GM18511 (cell line): ENCODE results near the gene GRIA4.
"Not testable (repeated sequence)": the region's sequence is repeated elsewhere in the genome, so short reads cannot be mapped to it uniquely, and the experiment has no call there.

Experiments
- ATAC-seq: cut with Tn5 transposase; IDR thresholded peaks from one replicate; pipeline ENCODE4 v1.9.1; 2021; ENCODE audit warnings: mild to moderate bottlenecking, moderate library complexity; ENCODE audit not compliant: unreplicated experiment

GRIA4 gene

DNA sequence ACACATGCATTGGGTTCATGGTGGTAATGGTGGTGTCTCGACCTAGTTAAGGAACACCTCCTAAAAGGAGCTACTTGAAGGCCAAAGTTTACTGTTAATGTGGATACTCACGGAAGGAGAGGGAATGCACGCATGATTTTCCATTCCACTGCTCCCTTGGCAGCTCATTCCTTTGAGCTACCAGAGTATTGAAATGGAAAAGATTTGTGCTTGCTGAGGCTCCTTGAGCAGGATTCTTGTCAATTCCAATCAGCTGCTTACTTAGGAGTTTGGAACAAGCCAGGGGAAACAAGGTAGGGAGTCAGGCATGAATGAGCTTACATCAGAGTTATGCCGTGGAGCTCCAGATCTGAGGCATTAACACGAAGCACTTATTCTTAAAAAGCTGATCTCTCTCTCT, 108.8 kb downstream of the GRIA4 start:
- no peak for ATAC-seq

DNA sequence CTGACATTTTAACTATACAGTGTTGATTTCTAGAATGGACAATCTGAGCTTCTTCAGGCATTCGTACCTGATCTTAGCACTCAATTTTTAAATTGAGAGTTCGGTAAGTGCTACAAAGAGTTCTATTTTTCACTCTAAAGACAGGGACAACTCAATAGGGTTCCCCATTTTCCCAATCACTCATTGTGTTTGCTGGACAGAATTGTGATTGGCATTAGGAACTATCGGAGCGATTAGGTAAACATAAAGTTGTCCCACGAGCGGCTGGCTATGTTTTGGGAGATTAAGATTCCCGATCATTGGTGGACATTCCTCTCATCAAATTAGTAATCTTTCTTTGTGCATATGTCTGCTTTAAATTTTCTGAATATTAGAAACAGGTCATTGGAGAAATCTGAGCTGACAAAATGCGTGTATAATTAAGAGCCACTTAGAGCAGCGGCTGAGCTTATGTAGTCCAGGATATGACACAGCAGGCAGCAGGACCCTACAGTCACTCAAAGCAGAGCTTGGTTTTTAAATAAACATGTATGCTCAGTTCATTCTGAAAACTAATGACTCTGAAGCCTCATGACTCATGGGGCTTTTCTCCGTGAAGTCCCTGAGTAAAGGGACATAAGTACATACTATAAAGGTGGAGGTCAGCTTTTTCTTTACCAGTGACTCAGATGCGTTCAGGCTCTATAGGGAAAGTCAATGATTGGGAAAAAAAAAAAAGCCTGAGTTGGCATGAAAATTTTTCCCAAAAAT, 109.4 kb downstream of the GRIA4 start:
- peak; percentile 96 for ATAC-seq

DNA sequence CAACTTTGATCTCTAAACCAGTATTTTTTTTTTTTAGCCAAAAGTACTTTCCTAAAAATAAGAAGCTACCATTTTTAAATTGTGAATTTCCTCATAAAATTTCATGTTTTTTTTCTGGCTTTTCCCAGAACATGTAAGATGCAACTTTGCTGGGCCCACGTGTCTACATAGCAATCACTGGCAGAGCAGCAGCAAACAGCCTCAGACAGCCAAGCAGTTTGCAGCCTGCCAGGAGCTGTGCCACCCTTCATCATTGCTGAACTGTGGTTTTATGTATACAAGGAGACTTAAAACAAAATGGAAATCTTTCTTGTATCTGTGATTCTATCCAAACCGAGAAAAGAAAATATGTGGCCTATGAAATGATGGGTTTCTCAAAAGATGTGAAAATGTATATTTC, 110.2 kb downstream of the GRIA4 start:
- ATAC-seq, result no peak

DNA sequence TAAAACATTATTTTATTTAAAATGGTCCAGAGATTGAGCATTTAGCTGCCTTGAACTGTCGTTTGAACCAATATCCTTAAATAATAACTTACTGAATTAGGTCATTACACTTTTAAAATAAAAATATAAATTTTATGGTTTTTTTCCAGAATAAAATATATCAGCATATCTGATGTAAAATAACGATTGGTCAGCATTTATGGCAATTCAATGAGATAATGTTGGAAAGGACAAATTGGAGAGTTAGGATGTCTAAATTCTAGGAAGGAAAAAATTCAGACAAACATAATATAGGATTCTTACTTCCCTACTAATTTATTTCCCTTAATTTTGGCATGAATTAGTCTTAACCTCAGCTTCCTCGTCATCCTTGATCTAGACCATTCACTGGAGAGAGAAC, 113.4 kb downstream of the GRIA4 start:
- no peak for ATAC-seq

DNA sequence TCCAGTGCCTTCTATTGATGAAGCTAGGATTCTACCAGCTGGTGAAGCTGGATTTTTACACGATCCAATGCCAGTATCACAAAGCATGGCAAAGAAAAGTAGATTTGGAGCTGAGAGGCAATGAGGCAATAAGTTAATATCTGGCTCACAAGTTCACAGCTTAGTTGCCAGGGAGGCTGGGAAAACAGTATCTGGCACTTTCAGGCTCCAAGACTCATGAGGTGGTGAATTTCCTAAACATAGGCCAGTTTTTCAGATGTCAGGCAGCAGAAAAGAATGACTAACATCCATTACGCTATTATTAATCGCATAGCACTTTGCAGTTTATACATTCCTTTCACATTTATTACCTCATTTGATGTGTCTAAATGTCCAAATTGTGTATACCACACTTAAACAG, 122.7 kb downstream of the GRIA4 start:
- no peak for ATAC-seq

DNA sequence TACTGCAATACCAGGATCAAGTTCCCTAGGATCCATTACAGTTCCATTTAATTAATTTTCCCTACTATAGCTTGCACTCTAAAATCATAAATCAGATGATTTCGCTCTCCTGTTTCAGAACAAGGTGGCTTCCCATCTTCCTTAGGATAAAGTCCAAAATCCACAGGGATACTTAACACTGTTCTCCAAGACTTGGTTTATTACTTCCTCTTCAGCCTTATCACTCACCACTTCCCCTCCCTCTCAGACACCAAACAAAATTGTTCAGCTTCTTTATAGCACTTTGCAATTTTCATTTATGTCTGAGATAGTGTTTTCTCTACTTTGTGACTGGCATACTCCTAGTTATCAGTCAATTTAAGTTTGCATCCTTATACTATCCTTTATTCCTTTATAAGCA, 124.6 kb downstream of the GRIA4 start:
- ATAC-seq, result no peak

DNA sequence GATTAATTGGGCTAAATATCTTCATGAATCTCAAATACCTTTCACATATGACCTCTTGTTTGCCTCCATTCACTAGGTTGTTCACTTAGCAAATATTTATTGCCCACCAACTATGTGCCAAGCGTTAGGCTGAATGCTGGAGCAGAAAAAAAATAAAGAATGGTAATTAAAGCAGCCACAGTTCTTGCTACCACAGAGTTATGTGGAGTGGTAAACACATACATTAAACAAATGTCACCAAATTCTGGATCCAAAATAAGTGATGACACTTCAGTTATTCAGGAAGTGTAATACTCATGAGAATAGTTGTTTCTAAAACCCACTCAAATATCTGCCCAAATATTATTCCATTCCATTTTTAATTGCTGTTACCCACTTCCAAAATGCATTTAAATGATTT, 128.4 kb downstream of the GRIA4 start:
- no peak for ATAC-seq

DNA sequence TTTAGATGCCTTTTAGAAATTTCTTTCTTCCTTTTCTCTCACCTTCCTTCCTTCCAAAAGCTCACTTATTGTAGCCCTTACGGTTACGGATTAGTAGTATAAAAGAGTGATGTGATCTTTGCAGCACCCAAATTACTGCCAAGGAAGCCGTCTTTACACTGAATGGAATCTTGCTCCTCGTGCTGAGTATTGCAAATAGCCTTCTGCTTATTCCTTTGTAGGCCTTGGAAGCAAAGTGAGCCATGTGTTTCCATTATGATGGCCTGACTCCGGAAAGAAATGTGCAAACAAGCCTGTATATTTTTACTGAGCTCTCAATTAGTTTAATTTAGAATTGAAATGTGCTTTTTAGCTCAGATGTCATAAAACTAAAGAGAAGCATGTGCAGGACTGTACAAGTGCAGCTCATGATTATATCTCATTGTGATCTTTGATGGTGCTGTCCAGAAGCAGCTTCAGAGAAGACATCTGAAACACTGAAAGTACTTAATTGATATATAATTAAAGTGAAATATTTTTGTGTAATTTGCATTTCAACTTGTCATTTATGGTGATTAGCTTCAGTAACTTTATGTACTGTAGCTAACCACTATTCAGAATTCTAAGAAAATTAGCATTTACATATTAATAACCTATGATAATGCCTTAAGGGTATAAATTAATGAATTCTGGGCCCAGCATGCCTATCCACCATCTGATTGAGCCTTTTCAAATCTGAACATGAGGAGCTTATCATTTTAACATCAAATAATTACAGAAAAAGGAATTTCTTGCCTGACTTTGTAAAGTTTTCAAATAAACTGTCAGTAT, 129.3 kb downstream of the GRIA4 start:
- no peak for ATAC-seq

DNA sequence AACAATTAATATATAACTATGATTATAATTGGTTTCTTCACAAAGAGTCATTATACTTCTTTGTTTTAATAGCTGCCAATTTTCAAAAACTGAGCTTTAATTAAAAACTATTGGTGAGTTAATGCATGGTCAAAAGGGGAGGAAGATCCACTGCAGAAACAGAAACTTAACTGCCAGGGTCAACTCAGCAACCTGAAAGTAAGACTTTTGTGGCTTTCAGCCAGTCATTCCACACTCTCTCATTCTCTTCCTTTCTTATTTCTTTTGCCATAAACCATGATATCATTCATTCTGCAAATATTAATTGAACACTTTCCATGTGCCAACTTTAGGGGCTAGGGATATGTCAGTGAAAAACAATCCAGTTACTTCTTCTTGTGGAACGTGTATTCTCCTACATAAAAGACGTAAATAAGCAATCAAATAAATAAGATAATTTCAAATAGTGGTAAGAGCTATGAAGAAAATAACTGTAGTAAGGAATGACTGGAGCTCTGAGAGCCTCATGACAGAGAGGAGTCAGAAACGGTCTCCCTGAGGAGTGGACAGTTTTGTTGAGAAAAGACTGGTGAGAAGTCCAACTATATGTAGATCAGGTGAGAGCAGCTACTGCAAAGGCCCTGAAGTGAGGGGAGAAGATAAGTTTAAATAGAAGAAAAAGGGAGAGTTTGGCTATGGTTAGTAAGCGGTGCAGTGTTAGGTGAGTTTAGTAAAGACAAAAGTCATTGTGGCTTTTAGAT, 130.5 kb downstream of the GRIA4 start:
- peak; percentile 94 for ATAC-seq

DNA sequence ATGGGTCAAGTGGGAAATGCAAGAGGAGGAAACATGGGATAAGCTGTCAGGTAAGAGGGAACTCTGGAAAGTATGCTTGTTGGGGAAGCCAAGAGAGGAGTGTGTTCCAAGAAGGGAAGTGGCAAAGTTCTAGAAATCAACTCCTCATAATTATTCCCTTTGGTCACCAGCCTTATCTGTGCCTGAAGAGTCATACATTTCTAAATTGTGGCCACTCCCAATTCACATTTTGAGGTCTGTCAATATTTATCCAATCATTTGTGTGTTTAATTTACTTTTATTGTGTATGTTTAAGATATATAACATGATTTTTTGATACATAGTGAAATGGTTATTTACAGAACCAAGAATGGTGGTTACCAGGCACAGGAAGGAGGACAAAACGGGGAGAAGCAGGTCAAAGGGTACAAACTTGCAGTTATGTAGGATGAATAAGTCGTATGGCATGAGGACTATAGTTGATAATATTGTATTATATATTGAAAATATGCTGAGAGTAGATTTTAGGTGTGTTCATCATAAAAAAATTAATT, 131.7 kb downstream of the GRIA4 start:
- ATAC-seq, result no peak

DNA sequence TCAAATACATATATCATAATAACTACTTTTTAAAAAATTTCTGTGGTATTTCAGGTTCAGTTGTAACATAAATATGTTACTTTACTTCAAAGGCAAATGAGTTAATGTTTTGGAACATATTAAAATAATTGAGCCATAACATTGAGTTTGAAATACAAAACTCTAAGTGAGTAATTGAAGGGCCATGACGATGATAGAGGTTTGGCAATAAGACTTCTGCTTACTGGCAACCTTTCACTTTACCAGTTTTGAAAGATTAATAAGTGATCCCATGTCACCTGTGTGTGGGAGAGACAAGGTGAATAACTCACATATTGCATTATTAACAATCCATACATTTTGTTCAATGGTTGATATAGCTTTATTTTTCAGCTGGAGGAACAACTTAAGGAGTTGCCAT, 144.4 kb downstream of the GRIA4 start:
- no peak for ATAC-seq

DNA sequence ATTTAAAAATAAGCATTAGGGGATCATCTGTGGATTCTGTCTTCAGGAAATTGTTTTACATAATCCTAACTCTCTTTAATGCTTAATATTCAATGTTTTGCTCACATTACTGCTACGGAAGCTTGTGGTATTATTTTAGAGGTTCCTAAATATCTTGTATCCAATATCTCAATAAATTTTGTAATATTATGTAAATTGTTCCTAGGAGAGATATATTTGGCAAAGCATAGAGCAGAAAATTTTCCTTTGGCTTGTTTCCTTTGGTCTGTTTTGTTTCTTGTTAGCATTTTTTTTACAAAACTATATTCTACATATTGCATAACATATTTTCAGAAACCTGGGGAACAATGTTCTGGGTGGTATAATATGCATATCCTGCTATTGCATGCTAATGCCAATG, 144.8 kb downstream of the GRIA4 start:
- no peak for ATAC-seq

DNA sequence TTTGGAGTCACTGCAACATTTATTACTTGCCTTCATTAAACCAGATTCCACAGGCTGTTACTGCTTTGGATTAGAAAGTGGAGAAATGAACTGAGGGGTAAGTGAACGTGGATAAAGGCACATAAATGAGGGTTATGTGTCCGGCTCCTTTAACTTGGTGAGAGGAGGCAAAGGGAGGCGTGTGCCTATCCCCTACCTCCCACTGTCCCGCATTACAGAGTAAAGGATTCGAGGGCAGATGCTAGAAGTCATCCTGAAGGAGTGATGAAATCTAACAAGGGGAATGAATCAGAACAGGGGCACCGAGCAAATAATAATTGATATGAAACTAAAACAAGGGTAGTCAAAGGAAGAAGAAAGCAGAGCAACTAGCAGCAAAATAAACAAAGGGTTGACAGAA, 147.2 kb downstream of the GRIA4 start:
- no peak for ATAC-seq

DNA sequence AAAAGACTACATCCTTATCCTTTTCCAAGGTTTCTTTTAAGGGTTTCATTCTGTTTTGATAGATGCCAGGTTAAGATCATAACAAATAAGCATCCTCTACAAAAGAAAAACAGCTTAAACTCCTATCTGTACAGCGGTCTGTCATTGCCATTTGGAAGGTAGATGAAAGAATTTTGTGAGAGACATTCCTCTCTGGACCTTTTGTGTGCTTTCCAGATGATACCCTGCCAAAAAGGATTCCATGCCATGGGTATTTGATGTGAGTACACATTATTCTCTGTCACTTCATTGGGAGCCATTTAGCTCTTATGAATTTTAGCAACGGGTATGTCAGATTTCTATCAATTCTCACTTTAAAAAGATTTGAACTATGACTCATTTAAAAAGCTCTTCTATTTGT, 153.7 kb downstream of the GRIA4 start:
- ATAC-seq, result no peak

DNA sequence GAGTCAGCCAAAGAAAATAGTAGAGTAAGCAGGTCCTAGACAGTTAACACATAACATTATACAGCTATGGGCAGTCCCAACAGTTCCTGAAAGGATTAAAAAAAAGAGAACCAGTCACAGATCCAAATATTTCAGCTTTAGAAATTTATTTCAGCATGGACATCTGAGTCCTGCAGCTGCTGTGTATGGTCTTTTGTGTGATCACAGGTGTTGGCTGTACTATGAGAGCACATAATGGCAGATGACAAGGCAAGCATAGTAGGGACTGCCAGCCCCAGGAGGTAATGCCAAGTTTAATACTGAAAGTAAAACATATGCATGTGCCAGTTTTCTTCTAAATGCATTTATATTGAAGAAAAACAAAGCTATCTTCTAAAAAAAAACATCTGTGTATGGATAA, 158.1 kb downstream of the GRIA4 start:
- ATAC-seq, result no peak

DNA sequence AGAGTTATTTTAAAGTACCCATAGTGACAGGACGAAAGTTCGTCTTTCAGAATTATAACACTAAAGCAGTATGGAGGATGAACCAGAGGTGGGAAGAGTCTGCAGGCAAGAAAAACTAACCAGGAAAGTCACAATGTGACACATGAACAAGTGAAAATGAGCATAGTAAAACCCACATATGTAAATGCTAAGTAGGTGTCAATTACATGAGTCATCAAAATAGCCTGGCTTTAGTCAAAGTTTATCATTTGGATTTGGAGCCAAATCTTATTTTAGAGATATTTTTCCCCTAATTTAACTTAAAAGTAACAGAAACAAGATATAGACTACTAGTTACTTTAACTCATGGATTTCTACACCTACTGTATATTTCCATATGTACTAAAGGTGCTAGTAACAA, 159.8 kb downstream of the GRIA4 start:
- no peak for ATAC-seq

DNA sequence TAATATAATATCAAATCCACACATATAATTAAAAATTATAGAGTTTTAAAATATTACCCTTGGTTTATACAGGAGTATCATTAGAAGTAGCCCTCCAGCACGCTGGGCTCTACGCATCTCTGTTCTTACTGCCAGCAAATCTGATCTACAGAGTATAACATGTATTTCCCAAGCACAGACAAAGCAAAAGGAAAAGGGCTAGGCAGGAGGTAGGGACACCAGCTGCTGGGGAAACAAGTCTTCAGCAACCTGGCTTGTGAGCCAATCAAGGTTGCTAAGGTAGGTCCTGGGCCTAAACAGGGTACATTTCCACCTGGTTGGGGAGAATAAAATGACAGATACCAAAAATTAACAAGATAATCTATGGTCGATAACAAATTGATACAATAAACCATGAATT, 163.6 kb downstream of the GRIA4 start:
- ATAC-seq, result not testable (repeated sequence)

DNA sequence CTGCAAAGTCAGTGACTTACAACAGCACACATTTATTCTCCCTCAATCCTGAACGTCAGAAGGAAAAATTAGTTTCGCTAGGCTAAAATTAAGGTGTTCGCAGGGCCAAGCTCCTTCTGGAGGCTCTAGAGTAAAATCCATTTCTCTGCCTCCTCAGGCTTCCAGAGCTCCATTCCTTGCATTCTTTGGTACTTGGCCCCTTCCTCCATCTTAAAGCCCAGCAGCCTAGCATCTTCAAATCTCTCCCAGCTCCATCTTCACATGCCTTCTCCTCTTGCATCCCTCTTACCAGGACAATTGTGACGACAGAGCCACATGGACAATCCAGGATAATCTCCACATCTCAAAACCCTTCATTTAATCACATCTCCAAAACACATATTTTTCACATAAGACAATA, 165.0 kb downstream of the GRIA4 start:
- ATAC-seq, result no peak

DNA sequence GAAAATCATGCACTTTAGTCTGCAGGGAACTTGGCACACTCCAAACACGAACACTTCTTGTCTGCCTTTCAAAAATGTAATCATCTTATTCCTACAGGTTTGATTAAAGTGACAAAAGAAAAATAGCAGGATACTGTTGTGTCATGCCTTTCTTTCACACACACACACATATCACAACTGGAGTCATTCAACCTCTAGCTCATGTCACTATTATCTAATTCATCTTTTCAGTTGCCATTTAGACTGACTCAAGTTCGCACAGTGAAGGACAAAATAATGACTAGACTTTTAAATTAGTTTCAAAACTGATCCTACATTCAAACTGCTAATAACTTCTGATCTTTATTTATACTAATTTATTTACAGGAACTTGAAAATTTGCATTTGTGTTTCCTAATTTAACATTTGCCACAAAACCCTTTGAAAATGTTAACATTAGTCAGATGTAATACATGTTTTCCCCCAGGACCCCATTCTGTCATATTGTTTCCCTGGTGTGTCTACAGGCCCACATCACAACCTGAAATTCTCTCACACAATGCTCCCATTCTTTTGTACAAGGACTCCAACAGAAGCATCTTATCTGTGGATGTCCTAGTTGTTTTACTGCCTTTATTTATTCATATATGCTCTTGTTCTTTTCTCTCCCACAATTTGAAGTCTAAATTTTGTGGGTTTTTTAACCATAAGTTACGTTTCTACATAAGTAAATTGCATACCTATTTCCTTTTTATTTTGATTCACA, 171.1 kb downstream of the GRIA4 start:
- ATAC-seq, result no peak

DNA sequence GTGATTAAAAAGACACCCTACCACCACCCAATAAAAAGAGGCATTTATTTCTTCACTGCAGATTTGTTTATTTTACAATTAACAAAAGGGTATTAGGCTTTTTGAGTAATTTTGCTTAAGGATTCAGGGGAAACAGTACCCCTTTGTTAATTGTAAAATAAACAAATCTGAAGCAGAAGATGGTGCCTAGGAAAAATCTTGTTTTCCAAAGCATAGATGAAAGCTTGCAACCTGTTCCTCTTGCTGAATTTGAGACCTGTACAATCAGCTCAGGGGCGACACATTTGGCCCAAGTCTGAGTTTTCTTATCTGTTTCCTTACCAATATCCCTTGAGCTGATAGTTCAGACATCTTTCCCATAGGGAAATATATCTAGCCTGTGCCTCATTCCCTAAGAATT, 171.9 kb downstream of the GRIA4 start:
- ATAC-seq, result no peak

DNA sequence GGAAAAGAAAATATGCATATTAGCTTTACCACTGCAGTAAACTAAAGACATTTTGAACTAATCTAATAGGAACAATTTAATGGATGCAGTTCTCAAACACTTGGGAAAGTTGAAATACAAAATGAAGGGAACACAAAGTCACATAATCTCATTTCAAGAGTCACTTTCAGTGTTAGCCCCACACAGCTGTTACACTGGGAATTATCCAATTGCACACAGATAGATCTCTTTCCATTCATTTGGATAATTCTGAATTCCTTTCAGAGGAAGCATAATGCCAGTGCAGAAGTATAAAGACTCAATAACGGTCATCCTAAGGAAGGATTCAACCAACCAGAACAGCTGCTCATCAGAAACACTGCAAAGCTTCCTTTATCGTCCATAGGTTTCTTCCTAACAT, 173.3 kb downstream of the GRIA4 start:
- ATAC-seq, result no peak
